HFFc6 (cell line): ENCODE results near the gene FCHSD2. TPM values are rescaled to one million over a fixed set of nuclear protein-coding genes. Genes with fewer than 3 reads are reported as not detected.
A peak's percentile ranks its signal among the peaks of the same experiment; 100 is the strongest.
"Not testable (repeated sequence)": the region's sequence is repeated elsewhere in the genome, so short reads cannot be mapped to it uniquely, and the experiment has no call there.

ENCODE experiments used
- DNase-seq: peaks from one replicate; pipeline ENCODE4 v3.0.0-alpha.2; 2018
- H3K27ac Mint-ChIP-seq: 2 replicates; pipeline ENCODE4 v1.8.0; 2020; ENCODE audit warnings: mild to moderate bottlenecking, mixed read lengths
- H3K27me3 Mint-ChIP-seq: 2 replicates; pipeline ENCODE4 v1.8.0; 2021; ENCODE audit warnings: mild to moderate bottlenecking, moderate library complexity, mixed read lengths; ENCODE audit not compliant: insufficient read depth
- H3K36me3 Mint-ChIP-seq: 2 replicates; pipeline ENCODE4 v1.8.0; 2021; ENCODE audit warnings: low read depth, mixed read lengths
- H3K4me1 Mint-ChIP-seq: 2 replicates; pipeline ENCODE4 v1.8.0; 2020; ENCODE audit warnings: low read depth, mixed read lengths
- H3K4me3 Mint-ChIP-seq: 2 replicates; pipeline ENCODE4 v1.8.0; 2020; ENCODE audit warnings: mild to moderate bottlenecking, moderate library complexity, mixed read lengths
- H3K9me3 Mint-ChIP-seq: 2 replicates; pipeline ENCODE4 v1.8.0; 2020; ENCODE audit warnings: mild to moderate bottlenecking, mixed read lengths
- CTCF ChIP-seq: fragments of 200-600 bp; sonication (generic); IDR thresholded peaks from 2 replicates; pipeline ENCODE4 v1.5.0; 2021; ENCODE audit warnings: antibody characterized with exemption, mild to moderate bottlenecking
- total RNA-seq, 6 experiments: library from RNA; stranded (reverse); fragmentation: NEBNext Ultra II Directional; extraction: Animal tissue kit (Norgen Biotek cat#: 25700); gene quantifications; 2 replicates in 1 of 6; 3 replicates in 5 of 6; pipeline ENCODE4 v1.2.3, GENCODE V29; 2021

Gene FCHSD2
- total RNA-seq, 6 experiments from 2014 or later = 58.9 to 68.2 (median 65.0) TPM

- peaks cover 12% of the 10 kb centered on the region for H3K27me3 Mint-ChIP-seq
- peaks cover 29% of the 10 kb centered on the region for H3K36me3 Mint-ChIP-seq
- H3K9me3 Mint-ChIP-seq = no peaks in the 10 kb centered on the region
- peak; percentile 69 for TF ChIP-seq CTCF
- peaks cover 78% of the 10 kb centered on the region for H3K4me1 Mint-ChIP-seq
- peak within 1 kb of the TSS; percentile 95 for H3K27ac Mint-ChIP-seq
- DNase-seq = peak; percentile 63
- peak within 1 kb of the TSS; percentile 98 for H3K4me3 Mint-ChIP-seq
Observed at GRCh38 chr11:72814286-72815109, 327.6 kb downstream of the FCHSD2 start, which contains the start of gene ATG16L2. Gene ATG16L2, plus strand, starts transcription at chr11:72814411. Its CDS starts 35 bp downstream, at chr11:72814446.

- H3K9me3 Mint-ChIP-seq = no peaks in the 10 kb centered on the region
- peak; percentile 30 for DNase-seq
Observed at GRCh38 chr11:72813740-72814285, 328.3 kb downstream of the FCHSD2 start.

GRCh38 chr11:72812967-72813739, 329.0 kb downstream of the FCHSD2 start:
- peak overlapping the region; percentile 92 for H3K27ac Mint-ChIP-seq

More at GRCh38 chr11:72813740-72814285, 328.3 kb downstream of the FCHSD2 start:
- TF ChIP-seq CTCF = no peak
- H3K36me3 Mint-ChIP-seq = peaks cover 23% of the 10 kb centered on the region
- peaks cover 72% of the 10 kb centered on the region for H3K4me1 Mint-ChIP-seq
- H3K27ac Mint-ChIP-seq = peak overlapping the region; percentile 92
- H3K4me3 Mint-ChIP-seq = peak overlapping the region; percentile 95
- H3K27me3 Mint-ChIP-seq = peaks cover 12% of the 10 kb centered on the region

GRCh38 chr11:72812604-72812966, 329.5 kb downstream of the FCHSD2 start:
- Mint-ChIP-seq H3K27me3 (peaks cover 12% of the 10 kb centered on the region), H3K4me1 (peaks cover 67% of the 10 kb centered on the region), H3K27ac (peak overlapping the region; percentile 92), H3K4me3 (peak overlapping the region; percentile 95), H3K9me3 (no peaks in the 10 kb centered on the region), H3K36me3 (peaks cover 21% of the 10 kb centered on the region)
- DNase-seq = no peak
- no peak for TF ChIP-seq CTCF

More at GRCh38 chr11:72812967-72813739, 329.0 kb downstream of the FCHSD2 start:
- DNase-seq = peak; percentile 81
- peaks cover 71% of the 10 kb centered on the region for H3K4me1 Mint-ChIP-seq
- H3K36me3 Mint-ChIP-seq = peaks cover 26% of the 10 kb centered on the region
- TF ChIP-seq CTCF = peak; percentile 85
- no peaks in the 10 kb centered on the region for H3K9me3 Mint-ChIP-seq
- H3K4me3 Mint-ChIP-seq = peak overlapping the region; percentile 95
- peaks cover 12% of the 10 kb centered on the region for H3K27me3 Mint-ChIP-seq

GRCh38 chr11:72811686-72812085, 330.4 kb downstream of the FCHSD2 start:
- not testable (repeated sequence) for H3K9me3 Mint-ChIP-seq, DNase-seq
- peaks cover 18% of the 10 kb centered on the region for H3K36me3 Mint-ChIP-seq
- H3K27me3 Mint-ChIP-seq = peaks cover 12% of the 10 kb centered on the region
- H3K27ac Mint-ChIP-seq = peak overlapping the region; percentile 46; the same call in 1 of the 2 replicates
- peaks cover 58% of the 10 kb centered on the region for H3K4me1 Mint-ChIP-seq
- peak overlapping the region; percentile 95 for H3K4me3 Mint-ChIP-seq
